WI38 (cell line): ENCODE measurements around the gene TECTA.
"Not testable (repeated sequence)": the region's sequence is repeated elsewhere in the genome, so short reads cannot be mapped to it uniquely, and the experiment has no call there.

Experiments used
- H3K4me3 ChIP-seq: 2 replicates; pipeline ENCODE4 v1.5.1; 2011; ENCODE audit warnings: low read depth, mild to moderate bottlenecking, control low read depth, low read length
- CTCF ChIP-seq: IDR thresholded peaks from 2 replicates; pipeline ENCODE4 v1.5.1; 2012; ENCODE audit warnings: low read depth, mild to moderate bottlenecking, control low read depth, low read length

The TECTA gene

GRCh38 chr11:121112498-121113455, 11.7 kb downstream of the TECTA start:
- TF ChIP-seq CTCF = peak; percentile 60
- H3K4me3 ChIP-seq = no peak overlapping the region

GRCh38 chr11:121113611-121114010, 12.6 kb downstream of the TECTA start:
- no peak overlapping the region for H3K4me3 ChIP-seq
- no peak for TF ChIP-seq CTCF

GRCh38 chr11:121115024-121115423, 14.0 kb downstream of the TECTA start:
- H3K4me3 ChIP-seq = not testable (repeated sequence)

- no peak overlapping the region for H3K4me3 ChIP-seq
- no peak for TF ChIP-seq CTCF
Measured at GRCh38 chr11:121117788-121118187, 16.7 kb downstream of the TECTA start.

GRCh38 chr11:121119440-121119839, 18.4 kb downstream of the TECTA start:
- H3K4me3 ChIP-seq = no peak overlapping the region
- TF ChIP-seq CTCF = no peak

GRCh38 chr11:121122328-121122727, 21.3 kb downstream of the TECTA start:
- TF ChIP-seq CTCF = no peak
- no peak overlapping the region for H3K4me3 ChIP-seq

GRCh38 chr11:121123496-121124069, 22.5 kb downstream of the TECTA start:
- TF ChIP-seq CTCF = no peak

More at GRCh38 chr11:121123496-121124069, 22.5 kb downstream of the TECTA start:
- H3K4me3 ChIP-seq = no peak overlapping the region
